Subcutaneous adipose tissue (tissue), 4 donors: ENCODE data around the gene PHLDA1. TPM values are rescaled to one million over a fixed set of nuclear protein-coding genes. Genes with fewer than 3 reads are reported as not detected.

Experiments
- total RNA-seq, 4 donors: library from RNA; depleted of rRNA; stranded (reverse); fragments of >200 nt; gene quantifications; one replicate each; pipeline ENCODE4 v1.1.0, GENCODE V29; 2016
- TF ChIP-seq, protein P1 (sequence below): fragments of 450-650 bp; IDR thresholded peaks from one replicate; pipeline ENCODE4 v1.5.1; 2016; ENCODE audit warnings: low read depth, mild to moderate bottlenecking, control low read depth, antibody characterized with exemption, moderate library complexity

Gene PHLDA1
- total RNA-seq, 4 donors from 2014 or later = 9.0 to 41.6 (median 19.9) TPM

DNA sequence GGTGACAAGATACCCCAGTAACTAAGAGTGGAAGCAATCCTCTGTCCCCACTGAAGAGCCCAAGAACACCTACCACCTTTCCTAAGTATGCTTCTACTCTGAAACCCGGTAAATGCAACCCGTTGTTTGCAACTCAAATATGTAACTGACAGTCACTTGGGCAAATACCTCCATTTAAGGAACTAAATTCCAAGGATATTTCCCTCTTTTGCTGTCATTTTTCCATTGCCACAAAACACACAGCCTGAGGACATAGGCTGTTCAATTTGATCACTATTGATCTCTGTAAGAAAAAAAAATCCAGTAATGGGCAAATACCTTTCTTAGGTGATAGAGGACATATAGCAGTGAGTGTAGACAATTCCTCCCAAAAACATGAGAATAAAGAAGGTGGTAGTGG is 6.6 kb upstream of the PHLDA1 start:
- TF ChIP-seq, protein P1, sequence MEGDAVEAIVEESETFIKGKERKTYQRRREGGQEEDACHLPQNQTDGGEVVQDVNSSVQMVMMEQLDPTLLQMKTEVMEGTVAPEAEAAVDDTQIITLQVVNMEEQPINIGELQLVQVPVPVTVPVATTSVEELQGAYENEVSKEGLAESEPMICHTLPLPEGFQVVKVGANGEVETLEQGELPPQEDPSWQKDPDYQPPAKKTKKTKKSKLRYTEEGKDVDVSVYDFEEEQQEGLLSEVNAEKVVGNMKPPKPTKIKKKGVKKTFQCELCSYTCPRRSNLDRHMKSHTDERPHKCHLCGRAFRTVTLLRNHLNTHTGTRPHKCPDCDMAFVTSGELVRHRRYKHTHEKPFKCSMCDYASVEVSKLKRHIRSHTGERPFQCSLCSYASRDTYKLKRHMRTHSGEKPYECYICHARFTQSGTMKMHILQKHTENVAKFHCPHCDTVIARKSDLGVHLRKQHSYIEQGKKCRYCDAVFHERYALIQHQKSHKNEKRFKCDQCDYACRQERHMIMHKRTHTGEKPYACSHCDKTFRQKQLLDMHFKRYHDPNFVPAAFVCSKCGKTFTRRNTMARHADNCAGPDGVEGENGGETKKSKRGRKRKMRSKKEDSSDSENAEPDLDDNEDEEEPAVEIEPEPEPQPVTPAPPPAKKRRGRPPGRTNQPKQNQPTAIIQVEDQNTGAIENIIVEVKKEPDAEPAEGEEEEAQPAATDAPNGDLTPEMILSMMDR = no peak

DNA sequence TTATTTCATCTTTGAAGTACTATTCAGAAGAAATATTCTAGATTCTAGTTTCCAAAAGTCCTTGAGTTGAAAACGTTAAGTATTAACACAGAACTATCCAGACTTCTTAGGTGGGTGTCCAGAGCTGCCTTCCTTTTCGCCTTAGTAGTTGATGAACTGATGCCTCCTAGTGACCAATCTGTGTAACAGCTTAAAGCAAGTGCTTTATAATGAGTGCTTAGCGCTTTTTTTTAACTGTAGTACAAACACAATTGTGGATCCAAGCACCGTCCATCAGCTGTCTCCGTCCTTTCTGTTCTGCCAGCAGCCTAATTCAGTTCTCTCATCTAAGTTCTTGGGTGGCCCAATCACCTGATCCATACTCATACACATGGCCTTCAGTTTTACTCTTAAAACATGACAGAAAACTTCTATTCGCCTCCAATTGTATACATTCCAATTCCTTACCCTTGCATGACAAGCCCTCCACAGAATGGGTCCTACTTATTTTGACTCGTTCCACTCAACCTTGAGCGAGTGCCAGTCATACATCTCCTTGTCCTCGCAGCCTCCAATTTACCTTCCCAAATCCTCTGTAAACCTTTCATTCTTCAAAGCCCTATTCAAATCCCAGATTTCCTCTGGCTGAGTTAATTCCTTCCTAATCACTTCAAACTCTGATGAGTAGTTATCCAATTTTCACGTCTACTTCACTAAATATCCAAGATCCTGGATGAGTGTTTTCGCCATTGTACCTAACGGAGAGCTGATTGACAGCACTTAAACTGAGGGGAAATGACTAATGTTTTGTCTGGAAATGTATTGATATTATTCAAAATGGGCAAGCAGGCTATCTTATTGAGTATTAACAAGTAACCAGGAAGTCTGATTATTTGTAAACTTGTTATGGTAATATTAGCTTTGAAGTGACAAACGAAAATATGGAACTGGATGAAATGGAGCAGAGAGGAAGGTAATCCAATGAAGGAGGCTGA is 5.8 kb upstream of the PHLDA1 start:
- TF ChIP-seq, protein P1 = no peak

DNA sequence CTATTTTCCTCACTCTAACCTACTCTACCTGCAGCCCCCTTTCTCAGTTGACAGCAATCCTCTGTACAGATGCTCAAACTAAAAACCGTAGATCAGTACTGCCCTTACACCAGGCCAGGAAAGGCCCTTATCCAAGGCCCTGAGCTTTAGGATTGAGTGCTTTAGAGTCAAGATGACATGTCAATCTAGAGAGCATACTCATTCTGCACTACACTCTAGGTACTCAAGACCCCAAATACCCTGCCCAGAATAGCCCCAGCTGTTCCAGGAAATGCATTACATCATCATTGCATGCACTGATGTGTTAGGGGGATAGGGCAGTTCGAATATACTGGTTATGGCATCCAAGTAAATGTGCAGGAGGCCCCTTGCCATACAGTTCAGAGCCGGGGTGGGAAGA is 3.5 kb upstream of the PHLDA1 start:
- TF ChIP-seq, protein P1 = no peak

DNA sequence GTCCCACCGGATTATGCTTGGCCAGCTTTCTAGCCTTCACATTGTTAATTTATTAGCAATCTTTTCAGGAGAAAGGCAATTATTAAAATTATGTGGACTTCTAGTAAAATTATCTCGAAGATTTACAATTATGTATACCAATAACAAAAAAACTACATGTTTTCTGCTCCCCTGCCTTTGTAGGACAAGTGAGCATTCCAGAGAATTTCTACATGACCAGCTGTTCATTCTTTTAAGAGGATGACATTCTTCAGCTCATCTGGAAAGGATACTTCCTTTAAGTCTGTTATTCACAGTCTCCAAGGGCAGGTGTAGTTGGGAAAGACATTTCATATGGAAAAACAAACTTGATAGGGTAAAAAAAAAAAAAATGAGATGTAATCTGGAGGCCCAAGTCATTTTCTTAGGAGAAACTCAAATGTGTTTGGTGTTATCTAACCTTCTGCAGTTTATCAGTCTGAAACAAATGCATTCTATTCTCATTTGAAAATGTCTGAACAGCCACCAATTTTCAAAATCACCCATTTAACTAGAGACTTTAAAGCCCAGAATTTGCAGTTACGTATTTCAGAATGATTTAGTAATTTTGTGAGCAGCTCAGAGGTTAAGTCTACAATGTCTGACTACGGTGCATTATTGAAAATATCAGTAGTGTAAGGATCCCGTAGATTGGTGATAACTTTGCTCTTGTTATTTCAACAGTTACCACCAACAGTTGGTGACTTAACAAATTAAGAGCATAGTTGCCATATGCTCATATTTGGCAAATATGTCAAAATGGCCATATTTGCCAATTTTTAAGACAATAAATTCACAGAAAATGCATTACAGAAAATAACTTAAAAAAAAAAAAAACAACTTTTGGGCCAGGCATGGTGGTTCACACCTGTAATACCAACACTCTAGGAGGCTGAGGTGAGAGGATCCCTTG is 1.8 kb upstream of the PHLDA1 start:
- TF ChIP-seq, protein P1 = no peak

DNA sequence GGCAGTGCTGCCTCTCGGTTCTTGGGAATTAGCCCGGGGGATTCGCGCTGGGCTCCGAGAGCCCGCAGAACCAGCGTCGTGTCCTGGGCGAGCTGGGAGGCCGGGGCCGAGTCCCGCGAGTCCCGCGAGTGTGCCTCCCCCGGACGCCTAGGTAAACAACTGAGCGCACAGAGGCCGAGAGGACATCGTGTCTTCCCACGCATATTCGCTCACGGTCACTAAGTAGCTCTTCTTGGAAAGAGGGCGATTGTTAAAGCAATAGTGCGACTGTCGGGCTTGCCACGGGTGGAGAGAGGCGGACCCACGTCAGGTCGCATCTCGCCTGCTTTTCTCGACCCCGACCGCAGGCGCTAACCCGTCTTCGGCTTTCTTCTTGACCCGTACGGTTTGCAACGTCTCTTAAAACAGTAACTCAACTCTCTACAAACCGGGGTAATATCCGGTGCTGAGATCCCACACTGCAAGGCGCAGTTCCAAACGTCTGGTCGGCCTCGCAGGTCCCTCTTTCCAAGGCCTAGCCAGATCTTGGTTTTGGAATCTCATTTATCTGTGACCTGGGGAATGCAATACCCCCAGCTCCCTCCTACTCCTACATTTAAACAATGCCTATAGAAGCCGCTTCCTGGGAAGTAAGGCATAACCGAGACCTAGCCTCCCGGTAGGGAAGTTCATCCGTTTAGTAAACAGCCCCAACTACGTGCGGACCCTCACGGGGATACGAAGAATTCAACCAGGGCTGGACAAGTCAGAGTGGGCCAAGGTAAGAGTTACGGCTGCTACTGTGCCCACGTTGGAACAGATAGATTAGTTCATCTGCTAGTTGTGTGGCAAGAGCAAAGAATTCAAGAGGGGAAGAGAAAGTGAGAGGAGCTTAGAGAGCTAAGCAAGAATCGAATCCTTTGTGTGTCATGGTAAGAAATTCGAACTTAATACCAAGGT is 736 bp upstream of the PHLDA1 start:
- TF ChIP-seq, protein P1 = no peak

DNA sequence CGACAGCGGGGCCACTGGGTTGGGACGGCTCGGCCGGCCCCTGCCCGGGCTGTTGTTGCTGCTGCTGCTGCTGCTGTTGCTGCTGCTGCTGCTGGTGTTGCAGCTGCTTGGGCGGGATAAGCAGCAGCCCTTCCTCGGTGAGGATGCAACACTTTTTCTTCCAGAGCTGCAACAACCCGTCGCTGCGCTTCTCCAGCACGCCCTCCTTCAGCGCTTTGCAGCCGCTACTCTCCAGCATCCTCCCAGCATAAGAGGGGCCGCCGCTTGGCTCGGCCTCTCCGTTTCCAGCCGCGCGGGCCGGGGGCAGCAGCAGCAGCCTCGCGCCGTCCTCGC is 529 bp downstream of the PHLDA1 start:
- TF ChIP-seq, protein P1 = no peak
